Neural cell (in vitro differentiated cells): Measurements from ENCODE around the gene ZNF85.

ENCODE experiments used
- CTCF ChIP-seq: fragments of 450-650 bp; IDR thresholded peaks from 2 replicates; pipeline ENCODE4 v1.5.1; 2014; ENCODE audit warnings: antibody characterized with exemption, mild to moderate bottlenecking, moderate library complexity; ENCODE audit not compliant: poor library complexity, severe bottlenecking
- EP300 ChIP-seq: fragments of 450-650 bp; conservative IDR thresholded peaks from 2 replicates; pipeline ENCODE4 v1.6.1; 2014; ENCODE audit warnings: antibody characterized with exemption, mild to moderate bottlenecking, moderate library complexity; ENCODE audit not compliant: poor library complexity, severe bottlenecking
- EZH2 ChIP-seq: fragments of 200-600, 300-800 bp; shearing (Covaris generic), sonication (generic); IDR thresholded peaks from 2 replicates; pipeline ENCODE4 v1.6.1; 2014; ENCODE audit warnings: antibody characterized with exemption, low read length, borderline replicate concordance, mild to moderate bottlenecking; ENCODE audit not compliant: insufficient read depth, poor library complexity, severe bottlenecking
- MXI1 ChIP-seq: fragments of 450-650 bp; conservative IDR thresholded peaks from 2 replicates; pipeline ENCODE4 v1.6.1; 2014; ENCODE audit warnings: antibody characterized with exemption, mild to moderate bottlenecking; ENCODE audit not compliant: poor library complexity, severe bottlenecking
- POLR2AphosphoS5 ChIP-seq: IDR thresholded peaks from 2 replicates; pipeline ENCODE4 v1.6.1; 2012
- RAD21 ChIP-seq: fragments of 450-650 bp; conservative IDR thresholded peaks from 2 replicates; pipeline ENCODE4 v1.6.1; 2014; ENCODE audit warnings: antibody characterized with exemption, mild to moderate bottlenecking, moderate library complexity
- REST ChIP-seq: IDR thresholded peaks from 2 replicates; pipeline ENCODE4 v1.6.1; 2012; ENCODE audit warnings: borderline replicate concordance
- SMC3 ChIP-seq: fragments of 450-650 bp; conservative IDR thresholded peaks from 2 replicates; pipeline ENCODE4 v1.6.1; 2014; ENCODE audit warnings: antibody characterized with exemption, mild to moderate bottlenecking, moderate library complexity; ENCODE audit not compliant: poor library complexity
- TAF1 ChIP-seq: IDR thresholded peaks from 2 replicates; pipeline ENCODE4 v1.6.1; 2012; ENCODE audit warnings: low read depth

- no peak for TF ChIP-seq EP300
- TF ChIP-seq EZH2 = no peak
- TF ChIP-seq POLR2AphosphoS5 = no peak
- no peak for TF ChIP-seq CTCF
- TF ChIP-seq SMC3 = no peak
- TF ChIP-seq REST = no peak
- TF ChIP-seq TAF1 = no peak
- no peak for TF ChIP-seq MXI1
- no peak for TF ChIP-seq RAD21
Measured at GRCh38 chr19:20912973-20913372, 10.1 kb upstream of the ZNF85 start.
